ENCODE results near the gene WDR31.
"Not testable (repeated sequence)": the region's sequence is repeated elsewhere in the genome, so short reads cannot be mapped to it uniquely, and the experiment has no call there.

WDR31 gene

GRCh38 chr9:113340011-113340699 is at the start of gene WDR31:
TSS of gene WDR31 (minus strand) at chr9:113340275. CDS start at chr9:113332022, 8,253 bp downstream.
- peak; percentile 77 for DNase-seq

- DNase-seq: no peak
Observed at GRCh38 chr9:113389451-113389850, 49.4 kb upstream of the WDR31 start.

- no peak for DNase-seq
Observed at GRCh38 chr9:113388833-113389232, 48.8 kb upstream of the WDR31 start.

- no peak for DNase-seq
Observed at GRCh38 chr9:113387560-113388230, 47.6 kb upstream of the WDR31 start.

- DNase-seq: no peak
Observed at GRCh38 chr9:113386571-113387393, 46.7 kb upstream of the WDR31 start.

- no peak for DNase-seq
Observed at GRCh38 chr9:113381909-113382411, 41.9 kb upstream of the WDR31 start.

GRCh38 chr9:113381441-113381840 is 41.4 kb upstream of the WDR31 start:
- not testable (repeated sequence) for DNase-seq

- no peak for DNase-seq
Observed at GRCh38 chr9:113380869-113381378, 40.8 kb upstream of the WDR31 start.

- DNase-seq: not testable (repeated sequence)
Observed at GRCh38 chr9:113379829-113380210, 39.7 kb upstream of the WDR31 start.

- not testable (repeated sequence) for DNase-seq
Observed at GRCh38 chr9:113379094-113379828, 39.2 kb upstream of the WDR31 start.

- peak; percentile 69 for DNase-seq
Observed at GRCh38 chr9:113376634-113377567, 36.8 kb upstream of the WDR31 start, which contains the start of gene HDHD3. TSS of gene HDHD3 (minus strand) at chr9:113376986. CDS start at chr9:113374354, 2,632 bp downstream.

- no peak for DNase-seq
Observed at GRCh38 chr9:113375057-113376023, 35.3 kb upstream of the WDR31 start.

GRCh38 chr9:113373676-113374392 is 33.8 kb upstream of the WDR31 start:
- DNase-seq: no peak

GRCh38 chr9:113373256-113373655 is 33.2 kb upstream of the WDR31 start:
- no peak for DNase-seq

- DNase-seq: no peak
Observed at GRCh38 chr9:113372059-113372458, 32.0 kb upstream of the WDR31 start.

- DNase-seq: no peak
Observed at GRCh38 chr9:113370806-113371325, 30.8 kb upstream of the WDR31 start.

- DNase-seq: no peak
Observed at GRCh38 chr9:113369855-113370140, 29.7 kb upstream of the WDR31 start.

GRCh38 chr9:113368982-113369854 is 29.1 kb upstream of the WDR31 start:
- no peak for DNase-seq
